ENCODE measurements around the gene CDC42BPB.

CDC42BPB gene

GRCh38 chr14:102965971-102966655, 91.2 kb downstream of the CDC42BPB start:
- no peak for TF ChIP-seq SUZ12 (IDR thresholded peaks at IDR 0.05; ENCODE audit: extremely low read depth, insufficient read depth, insufficient read length)
- no peak for TF ChIP-seq ZNF274 (IDR thresholded peaks at IDR 0.05; ENCODE audit: low read depth, low read length)
- no peak for TF ChIP-seq YY1 (IDR thresholded peaks at IDR 0.05; ENCODE audit: insufficient read depth, insufficient read length)
- DNase-seq (ENCODE audit: low read depth, low spot score): no peak
- H3K4me1 ChIP-seq (ENCODE audit: insufficient read depth, insufficient read length): no peaks in the 10 kb centered on the region
- peaks cover 80% of the 10 kb centered on the region for H3K36me3 ChIP-seq (ENCODE audit: insufficient read depth, insufficient read length, low read length)
- H3K4me3 ChIP-seq (ENCODE audit: insufficient read length, low read depth): no peak overlapping the region
- no peaks in the 10 kb centered on the region for H3K9me3 ChIP-seq (ENCODE audit: insufficient read depth, low read length)
- H3K9ac ChIP-seq (ENCODE audit: insufficient read length, low read depth): no peak overlapping the region
- H3K27me3 ChIP-seq (ENCODE audit: insufficient read depth, insufficient read length): no peaks in the 10 kb centered on the region

GRCh38 chr14:102965282-102965681, 92.1 kb downstream of the CDC42BPB start:
- no peaks in the 10 kb centered on the region for H3K4me1 ChIP-seq (ENCODE audit: insufficient read depth, insufficient read length)
- H3K9me3 ChIP-seq (ENCODE audit: insufficient read depth, low read length): no peaks in the 10 kb centered on the region
- TF ChIP-seq SUZ12 (IDR thresholded peaks at IDR 0.05; ENCODE audit: extremely low read depth, insufficient read depth, insufficient read length) (no peak), ZNF274 (IDR thresholded peaks at IDR 0.05; ENCODE audit: low read depth, low read length) (no peak), YY1 (IDR thresholded peaks at IDR 0.05; ENCODE audit: insufficient read depth, insufficient read length) (no peak)
- H3K36me3 ChIP-seq (ENCODE audit: insufficient read depth, insufficient read length, low read length): peaks cover 79% of the 10 kb centered on the region
- H3K27me3 ChIP-seq (ENCODE audit: insufficient read depth, insufficient read length): no peaks in the 10 kb centered on the region
- H3K9ac ChIP-seq (ENCODE audit: insufficient read length, low read depth): no peak overlapping the region
- DNase-seq (ENCODE audit: low read depth, low spot score): no peak
- H3K4me3 ChIP-seq (ENCODE audit: insufficient read length, low read depth): no peak overlapping the region

- H3K9ac ChIP-seq (ENCODE audit: insufficient read length, low read depth): no peak overlapping the region
- TF ChIP-seq SUZ12 (IDR thresholded peaks at IDR 0.05; ENCODE audit: extremely low read depth, insufficient read depth, insufficient read length) (no peak), YY1 (IDR thresholded peaks at IDR 0.05; ENCODE audit: insufficient read depth, insufficient read length) (no peak), ZNF274 (IDR thresholded peaks at IDR 0.05; ENCODE audit: low read depth, low read length) (no peak)
Observed at GRCh38 chr14:102964152-102964730, 93.1 kb downstream of the CDC42BPB start.

GRCh38 chr14:102962111-102962627, 95.2 kb downstream of the CDC42BPB start:
- no peak overlapping the region for H3K9ac ChIP-seq (ENCODE audit: insufficient read length, low read depth)
- H3K36me3 ChIP-seq (ENCODE audit: insufficient read depth, insufficient read length, low read length): peaks cover 78% of the 10 kb centered on the region
- no peak for DNase-seq (ENCODE audit: low read depth, low spot score)
- TF ChIP-seq SUZ12 (IDR thresholded peaks at IDR 0.05; ENCODE audit: extremely low read depth, insufficient read depth, insufficient read length): no peak
- TF ChIP-seq YY1 (IDR thresholded peaks at IDR 0.05; ENCODE audit: insufficient read depth, insufficient read length): no peak
- no peak for TF ChIP-seq ZNF274 (IDR thresholded peaks at IDR 0.05; ENCODE audit: low read depth, low read length)
- no peaks in the 10 kb centered on the region for H3K27me3 ChIP-seq (ENCODE audit: insufficient read depth, insufficient read length)
- no peak overlapping the region for H3K4me3 ChIP-seq (ENCODE audit: insufficient read length, low read depth)
- no peaks in the 10 kb centered on the region for H3K9me3 ChIP-seq (ENCODE audit: insufficient read depth, low read length)
- no peaks in the 10 kb centered on the region for H3K4me1 ChIP-seq (ENCODE audit: insufficient read depth, insufficient read length)

More at GRCh38 chr14:102964152-102964730, 93.1 kb downstream of the CDC42BPB start:
- H3K4me1 ChIP-seq (ENCODE audit: insufficient read depth, insufficient read length): no peaks in the 10 kb centered on the region
- DNase-seq (ENCODE audit: low read depth, low spot score): no peak
- H3K36me3 ChIP-seq (ENCODE audit: insufficient read depth, insufficient read length, low read length): peaks cover 76% of the 10 kb centered on the region
- no peaks in the 10 kb centered on the region for H3K9me3 ChIP-seq (ENCODE audit: insufficient read depth, low read length)
- H3K27me3 ChIP-seq (ENCODE audit: insufficient read depth, insufficient read length): no peaks in the 10 kb centered on the region
- H3K4me3 ChIP-seq (ENCODE audit: insufficient read length, low read depth): no peak overlapping the region

GRCh38 chr14:102958461-102958860, 98.9 kb downstream of the CDC42BPB start:
- TF ChIP-seq ZNF274 (IDR thresholded peaks at IDR 0.05; ENCODE audit: low read depth, low read length) (no peak), SUZ12 (IDR thresholded peaks at IDR 0.05; ENCODE audit: extremely low read depth, insufficient read depth, insufficient read length) (no peak), YY1 (IDR thresholded peaks at IDR 0.05; ENCODE audit: insufficient read depth, insufficient read length) (no peak)
- H3K9ac ChIP-seq (ENCODE audit: insufficient read length, low read depth): no peak overlapping the region
- no peaks in the 10 kb centered on the region for H3K9me3 ChIP-seq (ENCODE audit: insufficient read depth, low read length)
- no peak for DNase-seq (ENCODE audit: low read depth, low spot score)
- no peaks in the 10 kb centered on the region for H3K4me1 ChIP-seq (ENCODE audit: insufficient read depth, insufficient read length)
- H3K27me3 ChIP-seq (ENCODE audit: insufficient read depth, insufficient read length): no peaks in the 10 kb centered on the region
- H3K36me3 ChIP-seq (ENCODE audit: insufficient read depth, insufficient read length, low read length): peaks cover 76% of the 10 kb centered on the region
- no peak overlapping the region for H3K4me3 ChIP-seq (ENCODE audit: insufficient read length, low read depth)

GRCh38 chr14:102957222-102957621, 100.1 kb downstream of the CDC42BPB start:
- DNase-seq (ENCODE audit: low read depth, low spot score): no peak
- Histone ChIP-seq H3K4me3 (ENCODE audit: insufficient read length, low read depth) (no peak overlapping the region), H3K9me3 (ENCODE audit: insufficient read depth, low read length) (no peaks in the 10 kb centered on the region), H3K36me3 (ENCODE audit: insufficient read depth, insufficient read length, low read length) (peaks cover 80% of the 10 kb centered on the region), H3K9ac (ENCODE audit: insufficient read length, low read depth) (no peak overlapping the region), H3K27me3 (ENCODE audit: insufficient read depth, insufficient read length) (no peaks in the 10 kb centered on the region), H3K4me1 (ENCODE audit: insufficient read depth, insufficient read length) (no peaks in the 10 kb centered on the region)
- TF ChIP-seq ZNF274 (IDR thresholded peaks at IDR 0.05; ENCODE audit: low read depth, low read length) (no peak), YY1 (IDR thresholded peaks at IDR 0.05; ENCODE audit: insufficient read depth, insufficient read length) (no peak), SUZ12 (IDR thresholded peaks at IDR 0.05; ENCODE audit: extremely low read depth, insufficient read depth, insufficient read length) (no peak)

GRCh38 chr14:102955636-102956408, 101.5 kb downstream of the CDC42BPB start:
- no peak for DNase-seq (ENCODE audit: low read depth, low spot score)
- H3K4me3 ChIP-seq (ENCODE audit: insufficient read length, low read depth): no peak overlapping the region
- H3K36me3 ChIP-seq (ENCODE audit: insufficient read depth, insufficient read length, low read length): peaks cover 83% of the 10 kb centered on the region
- TF ChIP-seq ZNF274 (IDR thresholded peaks at IDR 0.05; ENCODE audit: low read depth, low read length) (no peak), SUZ12 (IDR thresholded peaks at IDR 0.05; ENCODE audit: extremely low read depth, insufficient read depth, insufficient read length) (no peak), YY1 (IDR thresholded peaks at IDR 0.05; ENCODE audit: insufficient read depth, insufficient read length) (no peak)
- no peak overlapping the region for H3K9ac ChIP-seq (ENCODE audit: insufficient read length, low read depth)
- H3K4me1 ChIP-seq (ENCODE audit: insufficient read depth, insufficient read length): no peaks in the 10 kb centered on the region
- H3K9me3 ChIP-seq (ENCODE audit: insufficient read depth, low read length): no peaks in the 10 kb centered on the region
- no peaks in the 10 kb centered on the region for H3K27me3 ChIP-seq (ENCODE audit: insufficient read depth, insufficient read length)

All from NT2/D1 (cell line).